HL-60 (cell line): Measurements from ENCODE around the gene CRTC1.
"Not testable (repeated sequence)": the region's sequence is repeated elsewhere in the genome, so short reads cannot be mapped to it uniquely, and the experiment has no call there.

Experiments
- DNase-seq, 2 experiments: peaks; one replicate each; pipeline ENCODE4 v3.0.0-alpha.2; 2010 to 2020; ENCODE audit warnings: low read depth in 1 of 2, low spot score in 1 of 2
- H3K27ac ChIP-seq: fragments of 250-450 bp; sonication (Bioruptor Pico); replicated peaks from 2 replicates; pipeline ENCODE4 v1.5.1; 2020; ENCODE audit warnings: mild to moderate bottlenecking, moderate library complexity
- H3K27me3 ChIP-seq: fragments of 250-450 bp; sonication (Bioruptor Pico); 2 replicates; pipeline ENCODE4 v1.5.1; 2021; ENCODE audit warnings: mild to moderate bottlenecking, moderate library complexity; ENCODE audit not compliant: insufficient read depth, poor library complexity, severe bottlenecking
- H3K4me3 ChIP-seq: replicated peaks from 2 replicates; pipeline ENCODE4 v1.5.1; 2011; ENCODE audit warnings: mild to moderate bottlenecking, control low read depth, low read length; ENCODE audit not compliant: insufficient read depth
- CTCF ChIP-seq: IDR thresholded peaks from one replicate; pipeline ENCODE4 v1.5.1; 2011; ENCODE audit warnings: low read length, control low read depth, inconsistent platforms; ENCODE audit not compliant: insufficient read depth
- GABPA ChIP-seq: IDR thresholded peaks from 2 replicates; pipeline ENCODE4 v1.6.1; 2012; ENCODE audit warnings: low read depth
- POLR2AphosphoS5 ChIP-seq: IDR thresholded peaks from 2 replicates; pipeline ENCODE4 v1.6.1; 2012; ENCODE audit warnings: low read depth
- REST ChIP-seq: IDR thresholded peaks from 2 replicates; pipeline ENCODE4 v1.6.1; 2012; ENCODE audit warnings: low read depth; ENCODE audit not compliant: insufficient replicate concordance
- SPI1 ChIP-seq: IDR thresholded peaks from 2 replicates; pipeline ENCODE4 v1.6.1; 2012; ENCODE audit warnings: low read depth, mild to moderate bottlenecking, borderline replicate concordance

CRTC1 gene

GRCh38 chr19:18809149-18809868 lies 125.8 kb downstream of the CRTC1 start:
- TF ChIP-seq CTCF (no peak), REST (no peak), GABPA (no peak), POLR2AphosphoS5 (no peak), SPI1 (no peak)
- Histone ChIP-seq H3K27ac (no peak overlapping the region), H3K4me3 (no peak overlapping the region), H3K27me3 (peaks cover 6% of the 10 kb centered on the region)
- peak in 1 of 2 experiments; percentile 48 for DNase-seq

- H3K4me3 ChIP-seq, DNase-seq, H3K27me3 ChIP-seq, H3K27ac ChIP-seq: not testable (repeated sequence)
These were observed 128.2 kb downstream of the CRTC1 start for GRCh38 chr19:18811638-18812037.

- TF ChIP-seq CTCF (no peak), GABPA (no peak), SPI1 (no peak), REST (no peak), POLR2AphosphoS5 (no peak)
- Histone ChIP-seq H3K27me3 (peaks cover 3% of the 10 kb centered on the region), H3K27ac (no peak overlapping the region), H3K4me3 (no peak overlapping the region)
- no peak for DNase-seq
These were observed 130.6 kb downstream of the CRTC1 start for GRCh38 chr19:18814063-18814462.

GRCh38 chr19:18815673-18816072 lies 132.2 kb downstream of the CRTC1 start:
- TF ChIP-seq SPI1 (no peak), GABPA (no peak), POLR2AphosphoS5 (no peak), REST (no peak), CTCF (no peak)
- Histone ChIP-seq H3K4me3 (no peak overlapping the region), H3K27me3 (peaks cover 3% of the 10 kb centered on the region), H3K27ac (no peak overlapping the region)
- no peak for DNase-seq

- DNase-seq, H3K4me3 ChIP-seq, H3K27me3 ChIP-seq, H3K27ac ChIP-seq: not testable (repeated sequence)
These were observed 133.2 kb downstream of the CRTC1 start for GRCh38 chr19:18816645-18817044.
